Retina (tissue), 1 donor: ENCODE data around the gene UNK.
"Not testable (repeated sequence)": the region's sequence is repeated elsewhere in the genome, so short reads cannot be mapped to it uniquely, and the experiment has no call there.

Experiments used
- DNase-seq: peaks from one replicate; pipeline ENCODE4 v3.0.0-alpha.2; 2016

Gene UNK

DNA sequence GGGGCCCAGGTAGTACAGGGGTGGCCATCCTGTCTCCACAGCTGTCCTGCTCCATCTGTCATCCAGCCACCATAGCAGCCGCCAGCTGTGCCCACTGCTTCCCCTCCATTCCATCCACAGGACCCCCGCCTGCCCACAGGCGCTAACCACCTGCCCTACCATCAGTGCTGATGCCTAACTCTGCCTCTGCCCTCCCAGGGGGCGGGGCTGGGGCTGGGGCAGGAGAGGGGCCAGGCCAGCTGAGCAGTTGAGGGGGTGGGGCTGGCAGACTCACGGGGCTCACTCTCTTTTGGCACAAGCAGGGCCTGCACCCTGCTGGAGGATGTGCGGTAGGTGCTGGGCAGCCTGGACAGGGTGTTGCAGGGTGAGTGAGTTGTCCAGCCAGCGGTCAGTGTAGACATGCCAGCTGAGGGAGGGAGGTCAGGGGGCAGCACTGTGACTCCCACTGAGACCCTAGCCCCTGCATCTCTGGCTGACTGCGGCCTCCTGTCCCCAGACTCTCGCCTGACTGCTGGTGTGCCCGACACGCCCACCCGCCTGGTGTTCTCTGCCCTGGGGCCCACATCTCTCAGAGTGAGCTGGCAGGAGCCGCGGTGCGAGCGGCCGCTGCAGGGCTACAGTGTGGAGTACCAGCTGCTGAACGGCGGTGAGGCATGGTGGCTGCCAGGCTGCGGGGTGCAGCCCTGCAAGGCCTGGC is 29.3 kb upstream of the UNK start:
- DNase-seq: no peak

DNA sequence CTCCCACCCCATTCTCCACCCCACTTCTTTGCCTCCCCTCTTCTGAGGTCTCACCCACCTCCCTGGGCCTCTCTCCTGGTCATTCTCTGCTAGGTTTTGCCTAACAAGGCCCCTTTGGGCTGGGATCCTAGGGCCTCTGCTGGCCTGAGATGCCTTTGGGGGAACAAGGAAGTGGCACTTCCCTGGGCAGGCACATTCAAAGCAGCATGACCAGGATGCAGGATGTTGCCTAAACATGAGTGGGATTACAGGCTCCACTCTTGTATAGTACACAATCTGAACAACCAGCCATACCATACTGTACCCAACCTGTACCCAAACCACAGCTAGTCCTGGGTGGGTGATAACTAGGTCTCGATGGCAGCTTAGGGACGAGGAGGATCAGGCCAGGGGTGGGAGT is 28.6 kb upstream of the UNK start:
- DNase-seq: no peak

DNA sequence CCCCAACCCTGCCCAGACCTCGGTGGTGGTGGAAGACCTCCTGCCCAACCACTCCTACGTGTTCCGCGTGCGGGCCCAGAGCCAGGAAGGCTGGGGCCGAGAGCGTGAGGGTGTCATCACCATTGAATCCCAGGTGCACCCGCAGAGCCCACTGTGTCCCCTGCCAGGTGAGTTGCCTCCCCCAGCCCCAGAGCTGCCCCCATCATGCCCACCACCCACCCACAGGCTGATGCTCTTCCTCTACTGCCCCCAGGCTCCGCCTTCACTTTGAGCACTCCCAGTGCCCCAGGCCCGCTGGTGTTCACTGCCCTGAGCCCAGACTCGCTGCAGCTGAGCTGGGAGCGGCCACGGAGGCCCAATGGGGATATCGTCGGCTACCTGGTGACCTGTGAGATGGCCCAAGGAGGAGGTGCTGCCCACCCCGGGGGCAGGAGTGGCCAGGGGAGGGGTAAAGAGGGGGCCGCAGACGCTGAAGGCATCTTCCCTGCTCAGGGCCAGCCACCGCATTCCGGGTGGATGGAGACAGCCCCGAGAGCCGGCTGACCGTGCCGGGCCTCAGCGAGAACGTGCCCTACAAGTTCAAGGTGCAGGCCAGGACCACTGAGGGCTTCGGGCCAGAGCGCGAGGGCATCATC is 28.0 kb upstream of the UNK start:
- no peak for DNase-seq

DNA sequence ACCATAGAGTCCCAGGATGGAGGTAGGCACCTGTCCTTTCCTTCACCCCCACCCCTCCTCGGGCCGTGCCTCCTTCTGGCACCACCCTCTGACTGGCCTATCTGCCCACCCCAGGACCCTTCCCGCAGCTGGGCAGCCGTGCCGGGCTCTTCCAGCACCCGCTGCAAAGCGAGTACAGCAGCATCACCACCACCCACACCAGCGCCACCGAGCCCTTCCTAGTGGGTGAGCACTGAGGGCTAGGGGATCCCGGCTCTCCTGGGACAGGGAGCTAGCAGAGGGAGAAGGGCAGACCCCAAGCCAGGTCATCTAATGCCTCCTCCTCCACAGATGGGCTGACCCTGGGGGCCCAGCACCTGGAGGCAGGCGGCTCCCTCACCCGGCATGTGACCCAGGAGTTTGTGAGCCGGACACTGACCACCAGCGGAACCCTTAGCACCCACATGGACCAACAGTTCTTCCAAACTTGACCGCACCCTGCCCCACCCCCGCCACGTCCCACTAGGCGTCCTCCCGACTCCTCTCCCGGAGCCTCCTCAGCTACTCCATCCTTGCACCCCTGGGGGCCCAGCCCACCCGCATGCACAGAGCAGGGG is 27.4 kb upstream of the UNK start:
- DNase-seq: no peak

DNA sequence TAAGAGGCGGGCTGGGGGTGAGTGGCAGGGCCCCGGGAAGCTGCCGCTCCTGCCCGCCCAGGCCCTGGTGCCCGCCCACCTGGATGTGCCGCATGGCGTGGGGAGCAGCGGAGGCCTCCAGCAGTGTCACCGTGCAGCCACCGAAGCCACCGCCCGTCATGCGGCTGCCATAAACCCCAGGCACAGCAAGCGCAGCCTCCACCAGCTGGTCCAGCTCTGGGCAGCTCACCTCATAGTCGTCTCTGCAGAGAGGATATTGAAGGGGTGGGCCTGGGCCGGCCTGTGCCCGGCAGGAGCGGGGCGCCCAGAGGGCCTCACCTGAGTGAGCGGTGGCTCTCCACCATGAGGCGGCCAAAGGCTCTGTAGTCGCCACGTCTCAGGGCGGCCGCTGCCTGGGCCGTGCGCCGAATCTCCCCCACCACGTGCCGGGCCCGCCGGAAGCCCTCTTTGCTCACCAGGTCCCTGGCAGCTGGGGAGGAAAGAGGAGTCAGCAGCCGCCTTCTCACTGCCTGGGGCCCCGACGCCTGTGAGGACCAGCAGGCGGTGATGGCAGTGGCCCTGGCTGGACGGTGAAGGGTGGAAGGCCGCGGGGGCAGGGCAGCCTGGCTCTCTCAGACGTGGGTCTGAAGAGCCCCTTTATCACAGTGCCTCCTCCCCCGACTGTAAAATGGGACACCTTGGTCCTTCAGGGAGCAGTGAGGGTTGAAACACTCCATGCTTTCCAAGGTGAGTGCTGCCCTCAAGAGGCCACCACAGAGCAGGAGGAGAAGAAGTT is 26.3 kb upstream of the UNK start:
- no peak for DNase-seq

DNA sequence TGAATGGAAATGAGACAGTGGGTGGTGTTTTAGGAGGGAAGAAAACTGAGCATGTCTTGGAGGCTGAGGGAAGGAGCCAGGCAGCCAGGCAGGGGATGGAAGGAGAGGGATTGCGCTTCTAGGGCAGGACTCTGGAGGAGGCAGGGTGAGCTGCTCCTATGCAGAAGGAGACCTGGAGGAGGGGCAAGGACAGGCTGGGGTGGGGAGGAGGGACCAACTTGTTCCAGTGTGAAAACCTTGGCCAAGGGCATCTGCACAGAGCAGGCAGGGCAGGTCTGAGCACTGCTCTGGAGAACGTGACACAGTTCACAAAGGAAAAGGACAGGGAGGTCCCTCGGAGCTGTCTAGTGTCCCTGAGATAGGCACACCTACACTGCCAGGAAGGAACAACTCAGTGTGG is 25.1 kb upstream of the UNK start:
- DNase-seq: no peak

DNA sequence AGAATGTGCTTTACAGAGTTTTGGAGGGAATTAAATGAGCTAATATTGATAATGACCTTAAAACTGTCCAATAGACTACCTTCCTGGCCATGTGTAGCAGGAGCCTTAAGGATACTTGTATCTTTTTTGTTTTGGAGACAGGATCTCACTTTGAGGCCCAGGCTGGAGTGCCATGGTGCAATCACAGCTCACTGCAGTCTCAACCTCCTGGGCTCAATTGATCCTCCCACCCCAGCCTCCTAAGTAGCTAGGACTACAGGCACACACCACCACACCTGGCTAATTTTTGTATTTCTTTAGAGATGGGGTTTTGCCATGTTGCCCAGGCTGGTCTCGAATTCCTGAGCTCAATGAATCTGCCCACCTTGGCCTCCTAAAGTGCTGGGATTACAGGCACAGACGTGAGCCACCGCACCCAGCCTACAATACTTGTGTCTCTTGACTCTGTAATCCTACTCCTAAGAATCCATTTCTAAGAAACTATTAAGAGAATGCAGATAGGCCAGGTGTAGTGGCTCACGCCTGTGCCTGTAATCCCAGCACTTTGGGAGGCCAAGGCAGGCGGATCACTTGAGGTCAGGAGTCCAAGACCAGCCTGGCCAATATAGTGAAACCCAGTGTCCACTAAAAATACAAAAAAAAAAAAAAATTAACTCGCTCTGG is 24.5 kb upstream of the UNK start:
- not testable (repeated sequence) for DNase-seq

DNA sequence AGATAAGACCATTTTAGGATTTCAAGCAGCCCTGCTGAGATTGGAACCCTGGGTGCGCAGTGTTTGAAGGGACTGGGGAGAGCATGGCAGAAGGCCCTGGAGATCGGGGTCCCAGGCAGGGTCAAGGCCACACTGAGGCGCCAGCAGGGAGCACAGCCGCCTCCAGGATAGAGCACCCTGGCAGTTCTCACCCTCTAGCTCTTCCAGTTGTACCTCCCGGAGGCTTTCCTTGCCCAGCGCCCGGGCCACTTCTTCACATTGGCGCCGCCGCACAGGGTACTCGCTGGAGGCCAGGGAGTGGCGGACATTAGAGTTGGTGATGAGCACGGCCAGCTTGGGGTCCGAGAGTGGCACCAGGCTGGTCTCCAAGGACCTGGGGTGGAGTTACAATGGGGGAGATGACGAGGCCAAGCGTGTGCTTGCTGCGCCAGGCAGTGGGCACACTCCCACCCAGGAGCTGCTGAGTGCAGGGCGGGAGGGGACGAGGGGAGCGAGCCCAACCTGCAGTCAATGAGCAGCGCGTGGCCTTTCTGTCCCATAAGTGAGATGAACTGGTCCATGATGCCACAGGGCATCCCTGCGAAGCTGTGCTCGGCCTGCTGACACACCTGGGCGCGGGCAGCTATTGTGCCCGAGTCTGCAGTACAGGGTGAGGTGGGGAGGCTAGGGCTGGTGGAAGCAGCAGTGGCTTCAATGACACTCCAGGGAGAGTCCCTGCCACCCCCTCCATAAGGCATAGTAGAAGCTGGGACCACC is 21.9 kb upstream of the UNK start:
- no peak for DNase-seq

DNA sequence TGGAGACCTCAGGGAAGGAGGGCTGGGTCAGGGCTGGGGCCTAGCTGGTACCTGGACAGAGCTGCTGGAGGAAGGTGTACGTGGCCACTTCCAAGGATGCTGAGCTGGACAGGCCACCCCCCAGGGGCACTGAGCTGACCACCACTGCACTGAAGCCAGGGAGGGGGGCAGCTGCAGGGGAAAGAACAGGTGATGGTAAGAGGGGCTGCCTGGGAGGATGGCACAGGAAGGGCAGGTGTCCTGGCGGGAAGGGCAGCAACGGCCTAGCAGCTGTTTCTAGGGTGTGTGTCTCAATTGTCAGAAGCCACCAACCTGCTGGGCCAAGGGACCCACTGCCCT is 21.4 kb upstream of the UNK start:
- DNase-seq: no peak

DNA sequence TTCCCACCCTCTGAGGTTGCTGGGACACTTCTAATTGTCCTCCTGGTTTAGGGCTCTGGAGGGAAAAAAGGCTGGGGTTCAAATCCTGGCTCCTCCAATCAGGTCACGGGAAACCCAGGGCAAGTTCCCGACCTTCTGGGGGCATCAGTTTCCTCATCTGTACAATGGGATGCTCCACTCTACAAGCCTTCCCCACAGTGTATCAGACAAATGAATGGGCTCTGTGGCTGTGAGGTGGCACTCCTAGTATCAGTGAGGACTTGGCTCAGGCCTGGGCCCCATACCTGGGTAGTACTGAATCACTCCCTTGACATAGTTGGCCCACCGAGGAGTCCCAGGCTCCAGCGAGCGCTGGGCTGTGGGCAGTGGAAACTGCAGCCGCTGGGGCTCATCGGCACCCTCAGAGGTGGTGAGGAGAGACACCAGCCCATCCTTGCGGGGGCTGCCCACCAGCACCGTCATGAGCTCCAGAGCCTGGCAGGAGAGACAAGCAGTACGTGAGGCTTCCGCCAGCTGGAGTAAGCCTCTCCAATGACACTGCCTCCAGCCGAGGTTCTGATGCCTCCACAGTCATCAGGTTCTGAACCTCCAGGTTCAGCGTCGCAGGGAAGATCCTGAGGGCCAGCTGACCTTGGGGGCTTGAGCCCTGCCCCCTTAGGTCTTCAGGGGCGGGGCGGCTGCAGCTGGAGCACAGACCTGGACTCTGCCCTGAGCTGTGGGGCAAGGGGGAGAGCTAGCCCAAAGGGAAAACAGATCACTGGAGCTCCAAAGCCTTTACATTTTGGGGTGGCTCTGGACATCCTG is 20.8 kb upstream of the UNK start:
- no peak for DNase-seq

DNA sequence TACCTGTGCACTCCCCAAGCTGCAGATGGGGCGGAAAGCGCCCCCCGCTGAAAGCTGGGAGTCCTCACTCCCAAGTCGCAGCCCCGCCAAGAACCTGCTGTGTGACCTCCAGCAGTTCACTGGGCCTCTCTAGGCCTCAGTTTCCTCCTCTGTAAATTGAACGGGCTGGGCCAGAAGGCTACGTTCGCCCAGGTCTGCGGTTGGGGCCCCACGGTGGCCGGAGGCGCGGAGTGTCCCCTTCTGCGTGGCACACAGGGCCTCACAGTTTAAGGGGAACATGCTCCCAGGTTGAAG is 20.2 kb upstream of the UNK start:
- no peak for DNase-seq

DNA sequence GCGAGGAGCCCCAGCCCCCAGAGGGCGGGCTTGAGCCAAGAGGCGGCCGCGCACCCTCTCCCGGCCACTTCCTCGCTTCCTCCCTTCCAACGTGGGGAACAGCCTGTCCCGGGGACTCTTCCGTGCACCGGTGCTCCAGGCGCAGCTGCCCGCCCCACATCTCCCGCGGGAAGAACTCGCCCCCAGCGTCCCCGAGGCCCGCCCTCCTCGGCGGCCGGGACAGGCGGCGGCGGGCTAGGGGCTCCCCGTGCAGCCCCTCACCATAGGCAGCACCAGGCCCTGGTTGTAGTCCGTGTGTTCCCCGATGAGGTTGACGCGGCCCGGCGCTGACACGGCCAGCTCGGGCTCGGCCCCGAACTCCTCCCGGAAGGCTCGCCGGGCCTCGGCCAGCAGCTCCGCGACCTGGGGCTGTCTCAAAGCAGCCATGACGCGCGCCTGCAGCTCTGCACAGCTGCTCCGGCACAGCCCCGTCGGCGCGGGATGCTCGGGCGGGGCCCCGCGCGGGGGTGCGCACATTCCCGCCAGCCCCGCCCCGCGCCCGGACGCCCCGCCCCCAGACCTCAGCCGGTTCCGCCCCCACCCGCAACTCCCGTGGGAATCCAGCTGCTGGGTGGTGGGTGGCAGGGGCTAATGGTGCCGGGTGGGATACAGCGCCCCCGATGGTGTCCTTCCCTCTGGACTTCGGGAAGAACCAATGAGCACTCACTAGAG is 19.7 kb upstream of the UNK start, which contains the start of gene GALK1:
Gene GALK1 (minus strand): TSS at position 482 of the 711 bp plus-strand sequence. CDS start 56 bp downstream, at position 426.
- DNase-seq: peak; percentile 79

DNA sequence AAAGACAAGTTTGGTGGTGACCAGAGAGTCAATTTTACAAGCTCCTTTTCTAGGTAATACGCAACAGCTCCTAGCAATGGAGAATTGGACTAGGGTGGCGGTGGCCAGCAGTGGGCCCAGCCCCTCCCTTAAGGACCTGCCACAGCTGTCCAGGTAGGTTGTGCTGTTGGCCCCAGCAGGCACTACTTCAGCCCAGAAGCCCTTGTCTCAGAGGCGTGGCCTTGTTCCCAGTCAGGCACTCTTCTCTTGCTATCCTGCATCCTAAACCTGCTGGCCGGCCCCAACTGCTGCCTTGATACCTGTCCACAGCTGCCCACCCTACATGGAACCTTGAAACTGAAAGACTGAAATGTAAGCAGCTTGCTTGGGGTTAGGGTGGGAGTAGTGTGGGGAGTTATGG is 18.6 kb upstream of the UNK start:
- DNase-seq: no peak

DNA sequence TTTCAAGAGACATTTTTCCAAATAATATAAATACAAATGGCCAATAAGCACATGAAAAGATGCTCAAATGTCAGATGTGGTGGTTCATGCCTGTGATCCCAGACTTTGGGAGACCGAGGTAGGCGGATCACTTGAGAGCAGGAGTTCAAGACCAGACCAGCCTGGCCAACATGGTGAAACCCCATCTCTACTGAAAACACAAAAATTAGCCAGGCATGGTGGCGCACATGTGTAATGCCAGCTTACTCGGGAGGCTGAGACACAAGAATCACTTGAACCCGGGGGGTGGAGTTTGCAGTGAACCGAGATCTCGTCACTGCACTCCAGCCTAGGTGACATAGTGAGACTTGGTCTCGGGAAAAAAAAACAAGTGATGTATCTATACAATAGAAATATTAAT is 16.7 kb upstream of the UNK start:
- no peak for DNase-seq

DNA sequence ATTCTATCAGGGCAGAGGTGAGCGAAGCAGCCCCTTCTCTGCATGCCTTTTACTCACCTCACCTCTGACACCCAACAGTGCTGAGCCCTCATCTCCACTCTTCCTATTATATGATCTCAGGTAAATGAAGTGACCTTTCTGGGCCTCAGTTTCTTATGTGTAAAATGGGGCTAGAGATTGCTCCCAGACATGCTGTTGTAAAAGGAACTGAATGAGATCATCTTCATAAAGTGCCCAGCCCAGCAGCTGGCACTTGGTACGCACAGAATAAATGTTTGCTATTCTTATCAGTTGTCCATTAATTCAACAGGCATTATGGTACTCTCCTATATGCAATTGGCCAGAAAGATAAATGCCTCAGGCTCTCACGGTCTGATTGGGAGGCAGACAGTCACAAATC is 15.1 kb upstream of the UNK start:
- DNase-seq: no peak

DNA sequence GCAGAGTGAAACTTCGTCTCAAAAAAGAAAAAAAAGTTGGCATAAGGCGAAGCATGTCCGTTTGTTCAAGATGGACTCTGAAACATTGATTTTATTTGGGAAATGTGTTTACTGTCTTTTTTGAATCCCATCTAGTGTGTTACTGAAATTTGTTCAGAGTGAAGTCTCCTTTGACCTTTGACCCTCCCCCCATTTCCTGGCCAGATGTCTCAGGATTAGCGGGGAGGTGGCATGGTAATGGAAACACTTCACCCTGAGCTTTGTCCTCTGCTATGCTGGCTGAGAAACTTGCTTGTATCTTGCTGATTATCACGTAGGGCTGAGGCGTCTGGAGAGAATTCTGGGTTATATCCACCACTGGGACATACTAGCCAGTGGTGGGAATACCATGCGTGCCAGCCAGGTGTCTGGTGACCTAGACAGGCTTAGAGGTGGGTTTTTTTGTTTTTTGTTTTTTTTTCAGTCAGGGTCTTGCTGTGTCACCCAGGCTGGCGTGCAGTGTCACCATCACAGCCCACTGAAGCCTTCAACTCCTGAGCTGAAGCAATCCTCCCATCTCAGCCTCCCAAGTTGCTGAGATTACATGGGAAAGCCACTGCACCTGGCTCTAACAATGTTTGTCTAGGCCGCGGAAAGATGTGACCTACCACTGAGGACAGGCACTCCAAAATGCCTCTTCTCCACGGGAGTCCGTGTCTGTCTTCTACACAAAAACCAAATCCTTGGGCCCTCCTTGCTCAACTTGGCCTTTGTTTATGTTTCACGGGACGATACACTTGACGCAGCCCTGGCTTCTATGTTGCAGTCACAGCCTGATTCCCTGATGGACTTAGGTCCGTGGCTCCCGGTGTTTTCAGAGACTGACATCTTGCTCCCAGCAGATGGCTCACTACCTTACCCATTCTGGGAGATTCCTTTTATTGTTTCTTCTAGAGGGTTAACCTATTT is 13.0 kb upstream of the UNK start:
- DNase-seq: no peak

DNA sequence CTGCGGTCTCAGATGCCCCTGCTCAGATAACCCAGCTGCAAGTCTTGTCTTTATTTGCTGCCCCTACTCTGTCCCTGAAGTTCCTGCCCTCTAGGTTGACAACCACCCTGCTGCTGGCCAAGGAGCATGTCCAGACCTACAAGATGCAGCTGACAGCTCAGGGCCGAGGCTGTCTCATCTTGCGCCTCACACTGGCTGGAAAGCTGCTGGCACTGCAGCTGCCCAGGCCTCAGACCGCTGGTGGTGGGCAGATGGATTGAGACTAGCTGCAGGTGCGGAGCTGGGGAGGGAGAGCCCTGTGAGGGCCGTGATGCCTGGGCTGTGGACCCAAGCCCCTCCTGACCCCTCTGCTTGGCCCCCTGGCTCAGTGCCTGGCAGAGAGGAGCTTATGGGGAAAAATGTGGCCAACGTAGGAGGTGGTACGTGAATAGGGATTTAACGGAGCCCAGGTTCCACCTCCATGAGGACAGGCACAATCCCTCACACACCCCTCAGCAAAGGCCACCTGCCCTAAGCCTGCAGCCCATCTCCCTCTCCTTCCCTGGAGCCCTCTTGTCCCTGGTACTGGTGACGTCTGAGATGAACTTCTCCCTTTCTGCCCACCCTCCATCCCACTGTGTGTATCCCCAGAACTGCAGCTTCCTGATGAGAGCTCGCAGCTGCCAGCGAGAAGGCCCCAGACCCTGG is 11.3 kb upstream of the UNK start:
- DNase-seq: peak; percentile 46

DNA sequence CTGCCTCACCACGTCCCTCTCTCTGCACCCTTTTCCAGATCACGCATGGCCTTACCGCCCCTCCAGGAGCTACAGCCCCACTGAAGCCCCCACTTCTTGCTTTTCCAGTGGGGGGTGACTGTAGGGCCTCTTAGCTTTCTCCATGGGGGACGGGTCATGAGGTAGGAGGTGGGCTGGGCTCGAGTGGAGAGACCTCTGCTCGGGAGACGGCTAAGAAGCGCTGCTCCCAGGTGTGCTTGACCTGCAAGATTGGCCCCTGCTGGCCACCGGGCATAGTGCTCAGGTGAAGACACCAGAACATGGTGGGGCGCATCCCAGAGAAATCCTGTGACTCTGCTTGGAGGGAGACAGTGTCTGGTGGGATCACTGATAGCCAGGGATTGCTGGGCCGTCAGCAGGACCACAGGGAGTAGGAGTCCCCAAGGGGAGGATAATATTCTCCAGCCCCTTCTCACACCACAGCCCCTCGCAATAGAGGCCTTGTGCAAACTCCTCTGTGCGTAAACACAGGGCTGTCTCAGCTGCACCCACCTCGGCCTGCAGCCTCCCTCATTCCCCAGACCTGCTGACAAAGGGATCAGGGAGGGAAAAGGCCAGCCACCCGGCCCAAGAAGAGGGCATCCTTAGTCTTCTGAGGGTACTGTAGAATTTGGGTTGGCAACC is 10.7 kb upstream of the UNK start:
- peak; percentile 55 for DNase-seq
